Astrocyte of the spinal cord (primary cell): Measurements from ENCODE around the gene SERPINB7.

ENCODE experiments used
- DNase-seq: peaks from one replicate; pipeline ENCODE4 v3.0.0; 2011; ENCODE audit warnings: low read depth, low spot score
- H3K4me3 ChIP-seq: 2 replicates; pipeline ENCODE4 v1.5.1; 2011; ENCODE audit warnings: low read depth, mild to moderate bottlenecking, low read length, moderate library complexity
- in situ Hi-C: cut with HindIII; loops from 2 replicates; pipeline ENCODE4 v1.10.0; 2017; ENCODE audit warnings: low sequenced_read_pairs
- TF ChIP-seq, protein P1 (sequence below): IDR thresholded peaks from 2 replicates; pipeline ENCODE4 v1.5.1; 2012; ENCODE audit warnings: low read depth, mild to moderate bottlenecking, low read length, inconsistent platforms

Gene SERPINB7, protein sequence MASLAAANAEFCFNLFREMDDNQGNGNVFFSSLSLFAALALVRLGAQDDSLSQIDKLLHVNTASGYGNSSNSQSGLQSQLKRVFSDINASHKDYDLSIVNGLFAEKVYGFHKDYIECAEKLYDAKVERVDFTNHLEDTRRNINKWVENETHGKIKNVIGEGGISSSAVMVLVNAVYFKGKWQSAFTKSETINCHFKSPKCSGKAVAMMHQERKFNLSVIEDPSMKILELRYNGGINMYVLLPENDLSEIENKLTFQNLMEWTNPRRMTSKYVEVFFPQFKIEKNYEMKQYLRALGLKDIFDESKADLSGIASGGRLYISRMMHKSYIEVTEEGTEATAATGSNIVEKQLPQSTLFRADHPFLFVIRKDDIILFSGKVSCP

DNA sequence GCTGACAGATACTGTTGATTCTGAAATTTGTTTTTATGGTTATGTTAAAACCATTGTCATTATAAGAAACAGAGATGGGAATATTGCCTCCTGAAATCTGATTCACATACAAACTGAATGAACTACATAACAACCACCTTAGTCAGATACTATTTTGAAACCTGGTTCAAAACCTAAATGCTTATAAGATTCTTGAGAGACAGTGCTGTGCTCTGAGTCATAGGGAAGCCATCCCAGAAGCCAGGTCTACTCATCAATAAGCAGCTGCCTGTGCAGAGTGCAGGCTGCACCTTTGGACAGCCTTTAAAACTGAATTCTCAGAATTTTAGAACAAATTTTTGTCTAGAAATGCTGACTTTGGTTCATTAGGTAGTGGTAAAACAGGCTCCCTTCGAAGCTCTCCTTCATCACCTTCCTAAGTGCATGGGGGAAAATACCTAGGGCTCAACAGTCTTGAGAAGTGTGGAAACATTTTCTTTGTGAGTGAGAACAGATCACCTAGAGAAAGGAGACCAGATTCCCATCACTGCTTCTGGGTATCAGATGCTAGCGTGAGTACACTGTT lies at the start of gene SERPINB7:
Gene SERPINB7 (plus strand): TSS at position 253 of the 565 bp plus-strand sequence. CDS start 6,955 bp downstream, outside the sequence.
- TF ChIP-seq, protein P1, sequence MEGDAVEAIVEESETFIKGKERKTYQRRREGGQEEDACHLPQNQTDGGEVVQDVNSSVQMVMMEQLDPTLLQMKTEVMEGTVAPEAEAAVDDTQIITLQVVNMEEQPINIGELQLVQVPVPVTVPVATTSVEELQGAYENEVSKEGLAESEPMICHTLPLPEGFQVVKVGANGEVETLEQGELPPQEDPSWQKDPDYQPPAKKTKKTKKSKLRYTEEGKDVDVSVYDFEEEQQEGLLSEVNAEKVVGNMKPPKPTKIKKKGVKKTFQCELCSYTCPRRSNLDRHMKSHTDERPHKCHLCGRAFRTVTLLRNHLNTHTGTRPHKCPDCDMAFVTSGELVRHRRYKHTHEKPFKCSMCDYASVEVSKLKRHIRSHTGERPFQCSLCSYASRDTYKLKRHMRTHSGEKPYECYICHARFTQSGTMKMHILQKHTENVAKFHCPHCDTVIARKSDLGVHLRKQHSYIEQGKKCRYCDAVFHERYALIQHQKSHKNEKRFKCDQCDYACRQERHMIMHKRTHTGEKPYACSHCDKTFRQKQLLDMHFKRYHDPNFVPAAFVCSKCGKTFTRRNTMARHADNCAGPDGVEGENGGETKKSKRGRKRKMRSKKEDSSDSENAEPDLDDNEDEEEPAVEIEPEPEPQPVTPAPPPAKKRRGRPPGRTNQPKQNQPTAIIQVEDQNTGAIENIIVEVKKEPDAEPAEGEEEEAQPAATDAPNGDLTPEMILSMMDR: no peak
- no peak within 1 kb of the TSS for H3K4me3 ChIP-seq
- peak; percentile 80 for DNase-seq
- in situ Hi-C loops: no loop called here

DNA sequence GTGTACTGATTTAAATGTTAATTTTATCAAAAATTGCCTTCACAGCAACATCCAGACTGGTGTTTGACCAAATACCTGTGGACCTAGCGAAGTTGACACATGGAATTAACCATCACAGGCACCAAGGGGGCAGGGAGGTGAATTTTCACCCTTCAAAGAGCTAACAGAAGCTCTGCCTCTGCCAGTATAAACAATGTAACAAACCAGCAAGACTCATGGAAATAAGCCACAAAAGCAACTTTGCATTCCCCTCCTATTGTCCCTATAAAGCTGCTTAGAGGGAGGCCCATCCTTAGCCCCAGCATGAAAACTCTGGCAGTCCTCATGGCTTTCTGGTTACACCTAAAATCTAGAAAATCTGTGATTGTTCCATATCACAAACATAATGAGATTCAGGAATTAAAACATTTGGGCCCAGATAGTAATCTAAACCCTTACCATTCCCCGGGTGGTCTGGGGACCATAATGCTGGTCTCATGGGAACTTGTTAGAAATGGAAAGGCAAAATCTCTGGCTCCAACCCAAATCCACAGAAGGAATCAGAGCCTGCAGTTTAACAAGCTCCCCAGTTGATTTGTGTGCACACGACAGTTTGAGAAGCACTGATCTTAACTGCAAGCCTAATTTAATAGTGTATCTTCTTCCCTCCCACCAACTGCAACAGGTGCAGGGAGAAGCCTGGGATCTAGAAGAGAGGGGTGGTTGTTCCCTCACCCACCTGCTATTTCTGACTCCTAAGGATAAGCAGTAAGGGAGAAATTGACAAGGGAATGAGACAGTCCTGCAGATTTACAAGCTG lies 49.3 kb upstream of the SERPINB7 start:
- in situ Hi-C loops: no loop called here
- TF ChIP-seq, protein P1: no peak
- no peak overlapping the region for H3K4me3 ChIP-seq
- DNase-seq: peak; percentile 63

DNA sequence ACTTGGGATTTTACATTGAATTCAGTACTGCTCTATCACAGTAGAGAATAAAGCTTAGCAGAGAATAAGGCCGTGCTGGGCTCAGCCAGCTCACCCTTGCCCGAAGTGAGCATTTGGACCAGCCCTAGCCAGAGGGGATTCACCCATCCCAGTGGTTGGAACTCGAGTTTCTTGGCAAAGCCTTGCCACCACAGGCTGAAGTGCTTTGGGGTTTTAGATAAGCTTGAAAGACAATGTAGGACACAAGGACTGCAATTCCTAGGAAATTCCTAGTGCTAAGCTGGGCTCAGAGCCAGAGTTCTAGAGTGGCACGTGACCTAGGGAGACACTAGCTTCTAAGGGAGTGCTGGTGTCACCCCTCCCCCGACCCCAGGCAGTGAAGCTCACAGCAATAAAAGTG lies 44.4 kb upstream of the SERPINB7 start:
- H3K4me3 ChIP-seq: no peak overlapping the region
- TF ChIP-seq, protein P1: no peak
- no peak for DNase-seq
- in situ Hi-C loops: no loop called here

DNA sequence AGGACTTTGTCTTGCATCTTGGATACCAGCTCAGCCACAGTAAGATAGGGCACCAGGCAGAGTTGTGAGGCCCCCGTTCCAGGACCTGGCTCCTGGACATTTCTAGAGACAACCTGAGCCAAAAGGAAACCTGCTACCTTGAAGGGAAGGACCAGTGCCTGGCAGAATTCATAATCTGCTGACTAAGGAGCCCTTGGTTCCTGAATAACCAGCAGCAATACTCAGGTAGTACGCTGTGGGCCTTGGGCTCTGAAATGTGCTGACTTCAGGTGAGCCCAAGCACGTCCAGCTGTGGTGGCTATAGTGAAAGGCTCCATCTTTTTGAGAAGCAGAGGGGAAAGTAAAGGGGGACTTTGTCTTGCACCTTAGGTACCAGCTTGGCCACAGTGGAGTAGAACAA lies 44.0 kb upstream of the SERPINB7 start:
- in situ Hi-C loops: no loop called here
- TF ChIP-seq, protein P1: no peak
- DNase-seq: no peak
- H3K4me3 ChIP-seq: no peak overlapping the region

DNA sequence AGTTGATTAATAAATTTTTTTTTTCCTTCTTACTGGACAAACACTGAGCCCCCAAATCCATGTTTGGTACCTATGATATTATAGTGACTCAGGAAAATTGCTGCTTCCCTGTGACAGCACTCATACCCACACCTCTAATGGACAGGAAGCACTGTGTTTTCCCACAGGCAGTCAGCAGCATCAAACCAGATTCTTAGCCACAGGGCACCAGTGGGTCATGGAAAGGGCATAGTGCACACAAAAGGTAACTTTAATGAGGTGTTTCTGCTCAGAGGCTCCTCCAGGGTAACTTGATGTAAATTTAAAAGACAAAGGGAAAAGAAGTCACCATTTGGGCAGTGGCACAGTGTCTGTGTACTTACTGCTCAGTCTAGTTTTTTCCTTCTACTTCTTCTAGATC lies 38.3 kb upstream of the SERPINB7 start:
- DNase-seq: peak; percentile 14
- TF ChIP-seq, protein P1: no peak
- H3K4me3 ChIP-seq: no peak overlapping the region
- in situ Hi-C loops: no loop called here

DNA sequence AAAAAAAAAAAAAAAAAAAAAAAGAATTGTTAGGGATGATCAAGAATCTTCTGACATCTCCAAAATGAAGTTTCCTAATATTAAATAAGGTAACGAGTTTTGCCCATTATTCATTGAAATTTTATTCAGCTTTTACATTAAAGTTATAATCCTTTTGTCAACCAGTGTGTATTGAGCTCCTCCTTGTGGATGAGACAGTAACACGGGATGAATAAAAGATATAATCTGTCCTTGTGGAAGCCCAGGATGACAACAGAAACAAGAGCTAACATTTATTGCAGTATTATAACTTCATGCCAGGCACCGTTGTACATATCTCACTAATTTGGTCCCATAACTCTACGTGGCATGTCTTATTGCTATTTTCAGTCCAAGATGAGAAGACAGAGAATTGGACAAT lies 33.4 kb upstream of the SERPINB7 start:
- TF ChIP-seq, protein P1: peak; percentile 58
- peak; percentile 33 for DNase-seq
- in situ Hi-C loops: no loop called here
- no peak overlapping the region for H3K4me3 ChIP-seq
